ENCODE results near the gene IKZF3.

IKZF3 gene

DNA sequence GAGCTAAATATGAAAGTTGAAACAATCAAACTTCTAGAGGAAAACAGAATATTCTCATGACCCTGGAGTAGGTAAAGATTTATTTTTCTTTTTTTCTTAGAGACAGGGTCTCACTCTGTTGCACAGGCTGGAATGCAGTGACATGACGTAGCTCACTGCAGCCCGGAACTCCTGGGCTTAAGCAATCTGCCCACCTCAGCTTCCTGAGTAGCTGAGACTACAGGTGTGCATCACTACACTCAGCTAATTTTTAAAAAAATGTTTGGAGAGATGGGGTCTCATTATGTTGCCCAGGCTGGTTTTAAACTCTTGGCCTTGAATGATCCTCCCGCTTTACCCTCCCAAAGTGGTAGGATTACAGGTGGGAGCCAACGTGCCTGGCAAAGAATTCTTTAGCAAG is 15.5 kb downstream of the IKZF3 start:
- Mint-ChIP-seq H3K27me3 (ENCODE audit: low read depth) (no peaks in the 10 kb centered on the region), H3K4me1 (peaks cover 15% of the 10 kb centered on the region), H3K27ac (peak overlapping the region in 2 of 3 experiments; percentile 17 to 47), H3K36me3 (ENCODE audit: low read depth) (no peaks in the 10 kb centered on the region), H3K9me3 (no peaks in the 10 kb centered on the region), H3K4me3 (no peak overlapping the region)
- TF ChIP-seq, protein P1, sequence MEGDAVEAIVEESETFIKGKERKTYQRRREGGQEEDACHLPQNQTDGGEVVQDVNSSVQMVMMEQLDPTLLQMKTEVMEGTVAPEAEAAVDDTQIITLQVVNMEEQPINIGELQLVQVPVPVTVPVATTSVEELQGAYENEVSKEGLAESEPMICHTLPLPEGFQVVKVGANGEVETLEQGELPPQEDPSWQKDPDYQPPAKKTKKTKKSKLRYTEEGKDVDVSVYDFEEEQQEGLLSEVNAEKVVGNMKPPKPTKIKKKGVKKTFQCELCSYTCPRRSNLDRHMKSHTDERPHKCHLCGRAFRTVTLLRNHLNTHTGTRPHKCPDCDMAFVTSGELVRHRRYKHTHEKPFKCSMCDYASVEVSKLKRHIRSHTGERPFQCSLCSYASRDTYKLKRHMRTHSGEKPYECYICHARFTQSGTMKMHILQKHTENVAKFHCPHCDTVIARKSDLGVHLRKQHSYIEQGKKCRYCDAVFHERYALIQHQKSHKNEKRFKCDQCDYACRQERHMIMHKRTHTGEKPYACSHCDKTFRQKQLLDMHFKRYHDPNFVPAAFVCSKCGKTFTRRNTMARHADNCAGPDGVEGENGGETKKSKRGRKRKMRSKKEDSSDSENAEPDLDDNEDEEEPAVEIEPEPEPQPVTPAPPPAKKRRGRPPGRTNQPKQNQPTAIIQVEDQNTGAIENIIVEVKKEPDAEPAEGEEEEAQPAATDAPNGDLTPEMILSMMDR (IDR thresholded peaks at IDR 0.05; ENCODE audit: unreplicated experiment in 3 of 3), result no peak

DNA sequence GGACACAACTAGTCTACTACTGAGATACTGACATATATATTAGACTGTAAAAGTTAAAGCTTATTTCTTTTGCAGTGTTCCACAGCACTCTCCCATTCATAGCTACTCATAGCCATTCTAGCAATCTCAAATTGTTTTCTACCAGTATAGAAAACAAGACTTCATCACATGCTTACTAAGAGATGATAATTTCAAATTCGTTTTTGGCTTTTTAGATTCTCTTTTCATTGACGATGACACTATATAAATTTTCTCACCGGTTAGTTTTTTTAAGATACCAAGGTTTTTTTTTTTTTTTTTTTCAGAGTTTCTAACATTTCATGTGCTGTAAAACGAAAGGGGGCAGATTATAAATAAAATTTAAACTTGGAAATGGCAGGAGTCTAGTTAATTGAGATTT is 17.9 kb downstream of the IKZF3 start:
- H3K36me3 Mint-ChIP-seq (ENCODE audit: low read depth), result no peaks in the 10 kb centered on the region
- no peak overlapping the region for H3K4me3 Mint-ChIP-seq
- H3K9me3 Mint-ChIP-seq, result no peaks in the 10 kb centered on the region
- H3K27ac Mint-ChIP-seq, result no peak overlapping the region
- H3K27me3 Mint-ChIP-seq (ENCODE audit: low read depth), result no peaks in the 10 kb centered on the region
- H3K4me1 Mint-ChIP-seq, result peaks cover 22% of the 10 kb centered on the region
- TF ChIP-seq, protein P1 (IDR thresholded peaks at IDR 0.05; ENCODE audit: unreplicated experiment in 3 of 3), result no peak

DNA sequence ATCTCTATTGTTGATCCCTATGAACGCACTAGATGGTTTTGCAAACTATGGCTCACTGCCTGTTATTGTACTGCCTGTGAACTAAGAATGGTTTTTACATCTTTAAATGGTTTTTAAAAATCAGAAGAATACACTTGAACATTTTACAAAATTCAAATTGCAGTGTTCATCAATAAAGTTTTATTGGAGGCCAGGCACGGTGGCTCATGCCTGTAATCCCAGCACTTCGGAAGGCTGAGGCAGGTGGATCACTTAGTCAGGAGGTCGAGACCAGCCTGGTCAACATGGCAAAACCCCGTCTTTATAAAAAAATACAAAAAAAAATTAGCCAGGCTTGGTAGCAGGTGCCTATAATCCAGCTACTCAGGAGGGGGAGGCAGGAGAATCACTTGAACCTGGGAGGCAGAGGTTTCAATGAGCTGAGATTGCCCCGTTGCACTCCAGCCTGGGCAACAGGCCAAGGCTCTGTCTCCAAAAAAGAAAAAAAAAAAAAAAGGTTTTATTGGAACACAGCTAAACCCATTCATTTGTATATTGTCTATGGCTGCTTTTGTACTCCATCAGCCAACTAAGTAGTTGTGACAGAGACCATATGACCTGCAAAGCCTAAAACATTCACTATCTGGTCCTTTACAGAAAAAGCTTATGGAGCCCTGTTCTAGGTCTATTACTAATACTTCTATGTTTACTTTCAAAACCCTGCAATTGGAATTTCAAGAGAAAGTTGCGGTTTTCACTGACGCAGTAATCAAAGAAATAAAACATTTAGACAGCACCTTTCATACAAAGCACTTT is 18.9 kb downstream of the IKZF3 start:
- TF ChIP-seq, protein P1 (IDR thresholded peaks at IDR 0.05; ENCODE audit: unreplicated experiment in 3 of 3), result no peak
- H3K27ac Mint-ChIP-seq, result no peak overlapping the region
- no peaks in the 10 kb centered on the region for H3K36me3 Mint-ChIP-seq (ENCODE audit: low read depth)
- no peaks in the 10 kb centered on the region for H3K9me3 Mint-ChIP-seq
- no peaks in the 10 kb centered on the region for H3K27me3 Mint-ChIP-seq (ENCODE audit: low read depth)
- H3K4me1 Mint-ChIP-seq, result peaks cover 22% of the 10 kb centered on the region
- H3K4me3 Mint-ChIP-seq, result no peak overlapping the region

DNA sequence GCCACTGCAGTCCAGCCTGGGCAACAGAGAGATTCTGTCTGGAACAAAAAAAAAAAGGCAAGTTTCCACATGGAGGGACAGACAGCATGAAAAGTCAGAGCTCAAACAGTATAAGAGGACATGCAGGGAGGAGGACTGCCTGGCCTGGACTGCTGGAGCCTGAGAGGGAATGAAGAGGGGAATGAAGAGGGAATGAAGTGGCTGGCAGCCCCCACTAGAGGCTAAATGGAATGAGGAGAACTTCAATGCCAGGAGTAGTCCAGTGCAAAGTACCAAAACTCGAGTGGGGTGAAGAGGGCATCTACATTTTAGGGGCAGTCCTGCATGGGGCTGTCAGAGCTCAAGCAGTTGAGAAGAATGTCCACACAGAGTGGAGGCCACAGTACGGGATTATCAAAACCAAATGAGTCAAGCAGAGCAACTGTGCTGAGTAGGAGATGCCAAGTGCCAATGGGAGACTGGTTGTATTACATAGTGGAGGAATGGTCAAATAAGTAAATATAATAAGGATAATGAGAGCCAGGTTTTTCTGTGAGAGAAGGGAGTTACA is 22.9 kb downstream of the IKZF3 start:
- TF ChIP-seq, protein P1 (IDR thresholded peaks at IDR 0.05; ENCODE audit: unreplicated experiment in 3 of 3), result no peak
- peaks cover 10% of the 10 kb centered on the region for H3K4me1 Mint-ChIP-seq
- H3K9me3 Mint-ChIP-seq, result peaks cover 19% of the 10 kb centered on the region
- H3K27me3 Mint-ChIP-seq (ENCODE audit: low read depth), result no peaks in the 10 kb centered on the region
- H3K36me3 Mint-ChIP-seq (ENCODE audit: low read depth), result no peaks in the 10 kb centered on the region
- H3K27ac Mint-ChIP-seq, result no peak overlapping the region
- no peak overlapping the region for H3K4me3 Mint-ChIP-seq

DNA sequence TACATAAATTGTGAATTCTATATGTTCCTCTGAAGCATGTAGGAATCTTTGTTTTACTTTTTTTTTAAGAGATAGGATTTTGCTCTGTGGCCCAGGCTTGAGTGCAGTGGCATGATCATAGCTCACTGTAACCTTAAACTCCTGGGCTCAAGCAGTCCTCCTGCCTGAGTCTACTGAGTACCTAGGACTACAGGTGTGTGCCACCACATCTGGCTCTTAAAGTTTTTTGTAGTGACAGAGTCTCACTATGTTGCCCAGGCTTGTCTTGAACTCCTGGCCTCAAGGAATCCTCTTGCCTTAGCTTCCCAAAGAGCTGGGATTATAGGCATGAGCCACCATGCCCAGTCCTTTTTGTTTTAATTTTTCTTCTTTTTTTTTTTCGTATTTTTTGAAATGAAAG is 25.3 kb downstream of the IKZF3 start:
- H3K27ac Mint-ChIP-seq, result no peak overlapping the region
- TF ChIP-seq, protein P1 (IDR thresholded peaks at IDR 0.05; ENCODE audit: unreplicated experiment in 3 of 3), result no peak
- H3K4me3 Mint-ChIP-seq, result no peak overlapping the region
- H3K4me1 Mint-ChIP-seq, result peaks cover 6% of the 10 kb centered on the region
- H3K27me3 Mint-ChIP-seq (ENCODE audit: low read depth), result peaks cover 3% of the 10 kb centered on the region
- H3K36me3 Mint-ChIP-seq (ENCODE audit: low read depth), result no peaks in the 10 kb centered on the region
- peaks cover 33% of the 10 kb centered on the region for H3K9me3 Mint-ChIP-seq

GRCh38 chr17:39838057-39838456 is 26.1 kb downstream of the IKZF3 start:
- TF ChIP-seq, protein P1 (IDR thresholded peaks at IDR 0.05; ENCODE audit: unreplicated experiment in 3 of 3), result no peak
- Mint-ChIP-seq H3K27ac (no peak overlapping the region), H3K36me3 (ENCODE audit: low read depth) (no peaks in the 10 kb centered on the region), H3K4me3 (no peak overlapping the region), H3K4me1 (peaks cover 4% of the 10 kb centered on the region), H3K9me3 (peaks cover 33% of the 10 kb centered on the region), H3K27me3 (ENCODE audit: low read depth) (peaks cover 7% of the 10 kb centered on the region)

Measured in nephron (organoid).